ENCODE data around the gene FAM161B.
"Not testable (repeated sequence)": the region's sequence is repeated elsewhere in the genome, so short reads cannot be mapped to it uniquely, and the experiment has no call there.

The FAM161B gene

GRCh38 chr14:73949752-73950734 is at the start of gene FAM161B, which contains the start of gene COQ6:
FAM161B (minus strand) TSS chr14:73950094; CDS start chr14:73950026, 68 bp downstream.
COQ6 (plus strand) TSS chr14:73950302; CDS start chr14:73950333, 31 bp downstream.
- peak; percentile 98 for DNase-seq

- no peak for DNase-seq
These were observed 48.8 kb upstream of the FAM161B start for GRCh38 chr14:73998726-73999125.

GRCh38 chr14:73997944-73998447 is 48.1 kb upstream of the FAM161B start:
- no peak for DNase-seq

- no peak for DNase-seq
These were observed 47.4 kb upstream of the FAM161B start for GRCh38 chr14:73997108-73997943.

GRCh38 chr14:73996731-73997107 is 46.8 kb upstream of the FAM161B start:
- DNase-seq = no peak

- DNase-seq = no peak
These were observed 46.1 kb upstream of the FAM161B start for GRCh38 chr14:73995977-73996378.

GRCh38 chr14:73994926-73995325 is 45.0 kb upstream of the FAM161B start:
- DNase-seq = not testable (repeated sequence)

GRCh38 chr14:73991092-73991491 is 41.2 kb upstream of the FAM161B start:
- no peak for DNase-seq

GRCh38 chr14:73988656-73989055 is 38.8 kb upstream of the FAM161B start:
- not testable (repeated sequence) for DNase-seq

GRCh38 chr14:73988065-73988464 is 38.2 kb upstream of the FAM161B start:
- DNase-seq = no peak

- DNase-seq = no peak
These were observed 28.0 kb upstream of the FAM161B start for GRCh38 chr14:73977896-73978295.

- DNase-seq = no peak
These were observed 26.2 kb upstream of the FAM161B start for GRCh38 chr14:73976125-73976524.

GRCh38 chr14:73973497-73973896 is 23.6 kb upstream of the FAM161B start:
- DNase-seq = no peak

- DNase-seq = no peak
These were observed 19.0 kb upstream of the FAM161B start for GRCh38 chr14:73968885-73969284.

GRCh38 chr14:73965216-73965615 is 15.3 kb upstream of the FAM161B start:
- no peak for DNase-seq

- no peak for DNase-seq
These were observed 11.3 kb upstream of the FAM161B start for GRCh38 chr14:73961192-73961591.

- DNase-seq = no peak
These were observed 8.7 kb upstream of the FAM161B start for GRCh38 chr14:73958591-73958990.

GRCh38 chr14:73955674-73956073 is 5.8 kb upstream of the FAM161B start:
- no peak for DNase-seq

GRCh38 chr14:73953731-73954130 is 3.8 kb upstream of the FAM161B start:
- DNase-seq = no peak

GRCh38 chr14:73945159-73945670 is 4.7 kb downstream of the FAM161B start:
- DNase-seq = no peak

- DNase-seq = no peak
These were observed 5.3 kb downstream of the FAM161B start for GRCh38 chr14:73944432-73945158.

- DNase-seq = no peak
These were observed 6.8 kb downstream of the FAM161B start for GRCh38 chr14:73943083-73943482.
